Tibial artery (tissue), 4 donors: ENCODE results near the gene TSC22D3.
A peak's percentile ranks its signal among the peaks of the same experiment; 100 is the strongest.

Experiments
- DNase-seq, 2 donors: peaks; one replicate each; pipeline ENCODE4 v3.0.0-alpha.2; 2019
- H3K27ac ChIP-seq, 2 donors: fragments of 200-600 bp; sonication (generic) in 1 of 2; 1 replicate in 1 of 2; 2 replicates in 1 of 2; pipeline ENCODE4 v1.5.1; 2018 to 2019; ENCODE audit warnings: mild to moderate bottlenecking in 1 of 2
- H3K27me3 ChIP-seq, 2 donors: fragments of 200-600 bp; sonication (generic) in 1 of 2; one replicate each; pipeline versions ENCODE4 v1.5.1 to v1.6.0; 2016 to 2019
- H3K36me3 ChIP-seq, 3 donors: fragments of 200-600 bp; sonication (generic) in 2 of 3; one replicate each; pipeline ENCODE4 v1.5.1; 2016 to 2019; ENCODE audit warnings: mild to moderate bottlenecking in 2 of 3
- H3K4me1 ChIP-seq, 4 donors: fragments of 200-600 bp; sonication (generic) in 2 of 4; 1 replicate in 3 of 4; 2 replicates in 1 of 4; pipeline ENCODE4 v1.5.1; 2016 to 2019
- H3K4me3 ChIP-seq, 2 donors: fragments of 200-600 bp; sonication (generic) in 1 of 2; 1 replicate in 1 of 2; 2 replicates in 1 of 2; pipeline ENCODE4 v1.5.1; 2018 to 2019; ENCODE audit warnings: mild to moderate bottlenecking in 2 of 2
- H3K9me3 ChIP-seq, 3 donors: fragments of 200-600 bp; sonication (generic) in 1 of 3; one replicate each; pipeline ENCODE4 v1.5.1; 2016 to 2019
- CTCF ChIP-seq, 2 experiments: fragments of 200-600 bp in 1 of 2; fragments of 450-650 bp in 1 of 2; IDR thresholded peaks; one replicate each; pipeline ENCODE4 v1.5.1; 2017 to 2019; ENCODE audit warnings: antibody characterized with exemption in 2 of 2, mild to moderate bottlenecking in 1 of 2, moderate library complexity in 1 of 2
- intact Hi-C: fragments of 100-400 bp; cut with DNase I; formaldehyde crosslinking; loops from one replicate; pipeline ENCODE4 v1.15.0; 2023; ENCODE audit warnings: low total_unique reads

The TSC22D3 gene

DNA sequence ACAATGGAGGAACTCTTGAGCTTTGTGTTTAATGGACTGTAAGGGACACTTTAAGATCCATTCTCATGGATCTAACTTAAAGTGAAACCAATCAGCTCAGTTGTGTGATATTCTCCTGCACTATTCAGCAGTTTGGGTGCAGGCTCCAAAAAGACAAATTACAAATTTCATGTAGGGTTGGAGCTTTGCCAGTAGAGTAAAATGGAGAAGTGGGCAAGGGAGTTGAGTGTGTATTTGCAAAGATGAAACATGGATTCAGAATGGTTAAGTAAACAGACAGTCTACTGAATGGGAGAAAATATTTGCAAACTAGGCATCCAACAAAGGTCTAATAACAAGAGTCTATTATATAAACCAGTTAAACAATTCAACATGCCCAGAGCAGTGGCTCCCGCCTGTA lies 28.8 kb upstream of the TSC22D3 start:
- Histone ChIP-seq H3K27ac (no peak overlapping the region), H3K4me3 (no peak overlapping the region), H3K4me1 (no peaks in the 10 kb centered on the region), H3K36me3 (no peaks in the 10 kb centered on the region), H3K9me3 (peaks cover 0 to 13% (median 11%) of the 10 kb centered on the region in 3 donors), H3K27me3 (no peaks in the 10 kb centered on the region)
- no peak for DNase-seq
- no peak for TF ChIP-seq CTCF (IDR thresholded peaks at IDR 0.05)
- intact Hi-C loops = no loop called here

- Histone ChIP-seq H3K4me3 (no peak overlapping the region), H3K36me3 (no peaks in the 10 kb centered on the region), H3K27me3 (no peaks in the 10 kb centered on the region), H3K9me3 (no peaks in the 10 kb centered on the region), H3K4me1 (peaks cover 0 to 16% (median 3%) of the 10 kb centered on the region in 4 donors), H3K27ac (peak overlapping the region; percentile 50 to 52)
- intact Hi-C loops = no loop called here
- no peak for TF ChIP-seq CTCF (IDR thresholded peaks at IDR 0.05)
- DNase-seq = no peak
Observed at GRCh38 chrX:107787827-107788226, 12.2 kb upstream of the TSC22D3 start.

DNA sequence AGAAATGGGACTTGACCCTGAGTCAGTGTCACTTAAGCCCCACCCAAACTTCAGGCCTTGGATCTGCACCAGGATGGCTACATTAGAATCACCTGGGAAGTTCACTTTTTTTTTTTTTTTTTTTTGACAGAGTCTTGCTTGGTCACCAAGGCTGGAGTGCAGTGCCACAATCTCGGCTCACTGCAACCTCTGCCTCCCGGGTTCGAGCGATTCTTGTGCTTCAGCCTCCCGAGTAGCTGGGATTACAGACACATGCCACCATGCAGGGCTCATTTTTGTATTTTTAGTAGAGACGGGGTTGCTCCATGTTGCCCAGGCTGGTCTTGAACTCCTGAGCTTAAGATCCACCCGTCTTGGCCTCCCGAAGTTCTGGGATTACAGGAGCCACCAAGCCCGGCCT lies 4.9 kb upstream of the TSC22D3 start:
- intact Hi-C loops = no loop called here

DNA sequence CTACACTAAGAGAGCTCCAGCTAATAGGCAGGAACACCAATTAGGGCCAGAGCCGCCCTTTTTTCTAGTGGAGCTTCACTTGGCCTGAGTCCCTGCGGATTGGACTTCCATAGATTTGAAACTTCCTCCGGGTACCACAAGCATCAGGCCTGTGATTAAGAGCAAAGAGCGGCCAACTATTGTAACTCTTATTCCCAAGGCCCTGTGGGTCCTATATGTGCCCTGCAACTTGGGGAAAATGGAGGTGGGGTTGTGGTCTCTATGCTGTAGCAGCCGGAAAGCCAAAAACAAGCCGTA lies 1.9 kb upstream of the TSC22D3 start, which contains the start of gene NCBP2L:
Gene NCBP2L (plus strand): TSS at position 198 of the 297 bp plus-strand sequence. CDS start 16,488 bp downstream, outside the sequence.
- Histone ChIP-seq H3K27ac (peak within 1 kb of the TSS; percentile 88 to 94), H3K4me3 (peak within 1 kb of the TSS; percentile 70 to 71), H3K27me3 (no peaks in the 10 kb centered on the region), H3K36me3 (no peaks in the 10 kb centered on the region), H3K4me1 (peaks cover 0 to 17% (median 7%) of the 10 kb centered on the region in 4 donors), H3K9me3 (no peaks in the 10 kb centered on the region)
- no peak for DNase-seq
- intact Hi-C loops = loop anchor here (5.0 kb wide), 2 partner anchors 105 to 120 kb away; no protein-coding TSS in a partner anchor
- no peak for TF ChIP-seq CTCF (IDR thresholded peaks at IDR 0.05)

More for the DNA sequence above, 4.9 kb upstream of the TSC22D3 start:
- no peaks in the 10 kb centered on the region for H3K4me1 ChIP-seq
- no peaks in the 10 kb centered on the region for H3K36me3 ChIP-seq
- H3K9me3 ChIP-seq = no peaks in the 10 kb centered on the region
- H3K4me3 ChIP-seq = no peak overlapping the region
- H3K27ac ChIP-seq = no peak overlapping the region
- no peak for DNase-seq
- TF ChIP-seq CTCF (IDR thresholded peaks at IDR 0.05) = no peak
- no peaks in the 10 kb centered on the region for H3K27me3 ChIP-seq

DNA sequence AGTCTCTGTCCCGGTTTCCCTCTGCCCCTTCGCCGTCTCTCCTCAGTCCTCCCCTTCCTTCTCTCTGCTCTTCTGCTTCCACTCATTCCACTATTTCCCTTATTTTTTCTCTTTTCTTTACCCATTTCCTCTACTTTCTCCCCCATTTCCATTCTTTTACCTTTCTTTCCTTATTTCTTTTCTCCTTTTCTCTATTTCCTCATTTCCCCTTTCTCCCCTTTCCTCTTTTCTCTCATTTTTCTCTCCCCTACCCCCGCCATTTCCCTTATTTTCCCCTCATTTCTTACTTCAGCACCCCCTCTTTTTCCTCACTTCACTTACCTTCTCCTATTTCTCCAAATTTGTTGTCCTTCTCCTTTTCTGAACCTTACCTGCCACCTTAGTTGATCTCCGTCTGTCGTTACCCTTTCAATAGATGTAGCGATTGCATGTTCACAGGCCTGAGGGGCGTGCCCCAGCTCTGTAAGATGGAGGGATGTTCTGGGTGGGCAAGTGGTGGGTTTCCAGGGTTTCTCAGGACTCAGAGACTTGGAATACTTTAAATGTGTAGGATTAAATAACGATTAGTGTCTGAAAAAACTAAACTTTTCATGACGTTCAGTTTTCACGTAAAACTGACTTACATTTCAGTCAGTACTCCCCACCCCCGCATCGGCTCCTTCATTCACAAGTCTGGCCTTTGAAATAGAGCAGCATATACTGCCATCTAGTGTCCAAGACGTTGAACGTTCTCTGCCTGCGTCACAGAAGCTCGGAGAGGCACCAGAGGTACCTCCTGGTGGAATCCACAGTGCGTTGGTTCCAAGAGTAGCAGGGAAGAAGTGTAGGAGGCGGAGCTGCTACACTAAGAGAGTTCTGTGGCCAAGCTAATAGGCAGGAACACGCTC lies 1.3 kb upstream of the TSC22D3 start:
- no peaks in the 10 kb centered on the region for H3K27me3 ChIP-seq
- peaks cover 0 to 20% (median 7%) of the 10 kb centered on the region in 4 donors for H3K4me1 ChIP-seq
- H3K27ac ChIP-seq = peak overlapping the region; percentile 88 to 94
- TF ChIP-seq CTCF (IDR thresholded peaks at IDR 0.05) = peak; percentile 52 to 82
- H3K36me3 ChIP-seq = no peaks in the 10 kb centered on the region
- intact Hi-C loops = loop anchor here (5.0 kb wide), 2 partner anchors 105 to 120 kb away; no protein-coding TSS in a partner anchor
- H3K4me3 ChIP-seq = peak overlapping the region; percentile 70 to 71
- peak; percentile 88 to 89 for DNase-seq
- H3K9me3 ChIP-seq = no peaks in the 10 kb centered on the region
